Peyer's patch (tissue), 4 donors: ENCODE results near the gene SHROOM1. TPM values are rescaled to one million over a fixed set of nuclear protein-coding genes. Genes with fewer than 3 reads are reported as not detected.

ENCODE experiments used
- DNase-seq, 3 donors: peaks; one replicate each; pipeline ENCODE4 v3.0.0-alpha.2; 2017 to 2019
- H3K27ac ChIP-seq, 4 donors: fragments of 200-600 bp; sonication (generic); one replicate each; pipeline ENCODE4 v1.5.1; 2016 to 2019
- H3K27me3 ChIP-seq, 2 donors: fragments of 200-600 bp; sonication (generic); one replicate each; pipeline ENCODE4 v1.5.1; 2019
- H3K36me3 ChIP-seq, 3 donors: fragments of 200-600 bp; sonication (generic); one replicate each; pipeline ENCODE4 v1.5.1; 2016 to 2019
- H3K4me1 ChIP-seq, 4 donors: fragments of 200-600 bp; sonication (generic); one replicate each; pipeline ENCODE4 v1.5.1; 2016 to 2019
- H3K4me3 ChIP-seq, 4 donors: fragments of 200-600 bp; sonication (generic); 1 replicate in 3 of 4; 2 replicates in 1 of 4; pipeline ENCODE4 v1.5.1; 2016 to 2019; ENCODE audit warnings: mild to moderate bottlenecking in 1 of 4
- H3K9me3 ChIP-seq, 4 donors: fragments of 200-600 bp; sonication (generic); one replicate each; pipeline ENCODE4 v1.5.1; 2016 to 2019; ENCODE audit warnings: mild to moderate bottlenecking in 1 of 4
- CTCF ChIP-seq, 6 experiments: fragments of 450-650 bp in 4 of 6; fragments of 200-600 bp in 2 of 6; sonication (generic) in 1 of 6; IDR thresholded peaks; one replicate each; pipeline ENCODE4 v1.5.1; 2017 to 2019; ENCODE audit warnings: antibody characterized with exemption in 6 of 6, mild to moderate bottlenecking in 3 of 6, moderate library complexity in 1 of 6
- POLR2A ChIP-seq, 2 donors: fragments of 450-650 bp; IDR thresholded peaks; one replicate each; pipeline ENCODE4 v1.5.1; 2017; ENCODE audit warnings: antibody characterized with exemption in 2 of 2, mild to moderate bottlenecking in 2 of 2, moderate library complexity in 2 of 2
- total RNA-seq, 4 donors: library from RNA; depleted of rRNA; stranded (reverse); fragments of >200 nt; gene quantifications; one replicate each; pipeline ENCODE4 v1.1.0, GENCODE V29; 2016

The SHROOM1 gene
- total RNA-seq, 4 donors from 2014 or later: 14.9 to 200 (median 95.3) TPM

DNA sequence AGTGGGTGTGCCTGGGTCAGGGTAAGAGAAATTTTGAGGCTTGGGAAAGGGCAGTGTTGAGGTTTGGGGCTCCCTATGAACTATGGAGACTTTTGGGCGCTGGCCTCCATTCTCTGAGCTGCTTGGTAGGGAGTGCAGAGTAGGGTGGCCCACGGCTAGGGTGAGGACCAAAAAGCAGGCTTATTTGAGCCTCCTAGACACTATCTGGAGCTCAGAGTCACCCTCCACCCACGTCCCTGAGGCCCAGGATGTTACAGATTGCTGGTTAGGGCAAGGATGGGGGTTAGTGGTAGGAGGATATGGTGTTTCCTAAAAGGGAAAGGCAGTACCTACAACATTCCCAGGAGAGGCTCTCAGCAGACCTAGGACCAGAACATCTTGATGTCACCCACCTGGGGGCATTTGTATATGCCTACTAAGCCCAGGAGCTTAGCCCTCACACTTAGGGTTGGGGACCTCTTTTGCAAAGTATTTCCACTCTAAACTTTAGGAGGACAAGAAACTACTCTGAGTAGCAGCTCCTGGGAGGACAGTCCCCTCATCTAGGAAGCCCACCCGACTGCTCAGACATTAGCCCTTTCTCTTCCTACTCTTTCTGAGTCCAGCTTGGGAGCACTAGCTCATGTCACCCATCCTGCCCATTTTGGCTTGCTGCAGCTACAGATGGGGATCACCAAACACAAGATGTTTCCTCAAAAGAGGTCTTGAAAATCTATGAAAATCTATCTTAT is 2.3 kb downstream of the SHROOM1 start:
- no peaks in the 10 kb centered on the region for H3K27me3 ChIP-seq
- no peak overlapping the region for H3K27ac ChIP-seq
- no peak overlapping the region for H3K4me3 ChIP-seq
- H3K36me3 ChIP-seq: peaks cover 0 to 17% (median 0%) of the 10 kb centered on the region in 3 donors
- H3K4me1 ChIP-seq: peaks cover 0 to 20% (median 3%) of the 10 kb centered on the region in 4 donors
- no peak for DNase-seq
- TF ChIP-seq CTCF (IDR thresholded peaks at IDR 0.05) (no peak), POLR2A (IDR thresholded peaks at IDR 0.05) (no peak)
- H3K9me3 ChIP-seq: no peaks in the 10 kb centered on the region

DNA sequence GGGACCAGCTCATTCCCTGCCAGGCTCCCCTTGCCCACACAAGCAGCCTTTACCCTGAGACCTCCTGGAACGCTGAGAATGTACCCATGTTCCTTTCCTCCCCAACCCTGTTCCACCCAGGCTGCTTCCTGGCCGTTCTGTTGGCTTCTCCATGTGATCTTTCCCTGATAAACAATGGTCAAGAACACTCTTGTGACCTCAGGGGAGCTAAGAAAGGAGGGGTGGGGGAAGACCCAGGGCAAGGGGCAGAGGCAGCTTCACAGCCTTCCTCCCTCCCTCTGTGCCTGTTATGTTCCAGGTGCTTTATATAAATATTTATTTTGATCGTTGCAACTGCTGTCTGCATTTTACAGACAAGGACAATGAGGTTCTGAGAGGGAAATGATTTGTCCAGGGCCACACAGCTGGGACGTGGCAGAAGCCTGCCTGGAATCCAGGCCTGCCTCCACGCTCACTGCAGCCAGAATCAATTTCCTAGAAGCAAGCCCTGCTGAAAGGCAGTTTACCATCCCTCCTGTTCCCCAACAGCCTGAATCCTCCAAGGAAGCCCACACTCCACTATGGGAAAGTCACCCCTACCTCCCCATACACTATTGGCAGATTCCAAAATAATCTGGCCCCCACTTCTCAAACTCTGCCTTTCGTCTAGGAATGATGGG is 3.9 kb downstream of the SHROOM1 start:
- no peak for DNase-seq
- Histone ChIP-seq H3K9me3 (no peaks in the 10 kb centered on the region), H3K4me1 (peaks cover 0 to 20% (median 3%) of the 10 kb centered on the region in 4 donors), H3K27ac (peak overlapping the region in 1 of 4 donors; percentile 7), H3K4me3 (peak overlapping the region in 1 of 4 donors; percentile 35), H3K27me3 (no peaks in the 10 kb centered on the region), H3K36me3 (peaks cover 0 to 22% (median 0%) of the 10 kb centered on the region in 3 donors)
- TF ChIP-seq CTCF (IDR thresholded peaks at IDR 0.05): no peak
- TF ChIP-seq POLR2A (IDR thresholded peaks at IDR 0.05): no peak

- TF ChIP-seq POLR2A (IDR thresholded peaks at IDR 0.05) (no peak), CTCF (IDR thresholded peaks at IDR 0.05) (no peak)
- peak overlapping the region in 2 of 4 donors; percentile 7 to 15 for H3K27ac ChIP-seq
- H3K27me3 ChIP-seq: no peaks in the 10 kb centered on the region
- peaks cover 0 to 16% (median 3%) of the 10 kb centered on the region in 4 donors for H3K4me1 ChIP-seq
- H3K36me3 ChIP-seq: peaks cover 0 to 22% (median 0%) of the 10 kb centered on the region in 3 donors
- H3K9me3 ChIP-seq: no peaks in the 10 kb centered on the region
- DNase-seq: no peak
- H3K4me3 ChIP-seq: peak overlapping the region; percentile 17 to 44 (median 30)
Observed at GRCh38 chr5:132825834-132826391, 4.5 kb downstream of the SHROOM1 start.

GRCh38 chr5:132825033-132825833 is 5.2 kb downstream of the SHROOM1 start:
- TF ChIP-seq CTCF (IDR thresholded peaks at IDR 0.05): no peak
- no peak for TF ChIP-seq POLR2A (IDR thresholded peaks at IDR 0.05)
- H3K27ac ChIP-seq: no peak overlapping the region
- no peaks in the 10 kb centered on the region for H3K27me3 ChIP-seq
- peaks cover 0 to 22% (median 0%) of the 10 kb centered on the region in 3 donors for H3K36me3 ChIP-seq
- no peaks in the 10 kb centered on the region for H3K9me3 ChIP-seq
- H3K4me3 ChIP-seq: peak overlapping the region; percentile 17 to 44 (median 30)
- no peak for DNase-seq
- H3K4me1 ChIP-seq: peaks cover 0 to 14% (median 3%) of the 10 kb centered on the region in 4 donors

DNA sequence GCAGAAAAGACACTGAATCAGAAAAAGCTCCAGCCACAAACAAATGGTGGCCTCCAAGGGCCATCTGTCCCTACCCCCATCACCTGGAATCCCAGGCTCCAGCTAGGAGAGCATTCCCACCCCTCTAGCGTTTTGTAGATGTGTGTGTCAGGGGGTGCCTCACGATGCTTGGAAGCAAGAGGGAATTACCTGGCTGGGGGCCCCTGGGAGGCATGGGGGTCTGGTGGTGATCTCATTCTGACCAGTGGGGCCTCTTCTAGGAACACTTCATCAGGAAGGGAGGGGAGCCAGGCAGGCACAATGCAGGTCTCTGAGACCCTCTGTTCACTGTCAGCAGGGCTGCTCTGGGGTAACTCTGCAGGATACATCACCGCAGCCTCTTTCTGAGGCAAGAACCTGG is 6.0 kb downstream of the SHROOM1 start:
- no peak for DNase-seq
- Histone ChIP-seq H3K27me3 (no peaks in the 10 kb centered on the region), H3K27ac (no peak overlapping the region), H3K4me3 (no peak overlapping the region), H3K9me3 (no peaks in the 10 kb centered on the region), H3K36me3 (peaks cover 0 to 22% (median 0%) of the 10 kb centered on the region in 3 donors), H3K4me1 (peaks cover 0 to 19% (median 3%) of the 10 kb centered on the region in 4 donors)
- TF ChIP-seq CTCF (IDR thresholded peaks at IDR 0.05) (no peak), POLR2A (IDR thresholded peaks at IDR 0.05) (no peak)
